Renal pelvis (tissue), 12 donors: Measurements from ENCODE around the gene MAGEB10. TPM values are rescaled to one million over a fixed set of nuclear protein-coding genes. Genes with fewer than 3 reads are reported as not detected.
A peak's percentile ranks its signal among the peaks of the same experiment; 100 is the strongest.
"Not testable (repeated sequence)": the region's sequence is repeated elsewhere in the genome, so short reads cannot be mapped to it uniquely, and the experiment has no call there.

Source experiments
- DNase-seq: peaks from one replicate; pipeline ENCODE4 v3.0.0-alpha.2; 2013
- long read RNA-seq, 16 experiments: transcript quantifications; one replicate each; lab custom pipeline, GENCODE V29; 2026
- polyA plus RNA-seq, 3 donors: library from polyadenylated mRNA; unstranded; fragments of 120-200 nt; gene quantifications; one replicate each; pipeline ENCODE4 v1.2.1, GENCODE V29; 2013; ENCODE audit not compliant: insufficient read length in 3 of 3

MAGEB10 gene, protein sequence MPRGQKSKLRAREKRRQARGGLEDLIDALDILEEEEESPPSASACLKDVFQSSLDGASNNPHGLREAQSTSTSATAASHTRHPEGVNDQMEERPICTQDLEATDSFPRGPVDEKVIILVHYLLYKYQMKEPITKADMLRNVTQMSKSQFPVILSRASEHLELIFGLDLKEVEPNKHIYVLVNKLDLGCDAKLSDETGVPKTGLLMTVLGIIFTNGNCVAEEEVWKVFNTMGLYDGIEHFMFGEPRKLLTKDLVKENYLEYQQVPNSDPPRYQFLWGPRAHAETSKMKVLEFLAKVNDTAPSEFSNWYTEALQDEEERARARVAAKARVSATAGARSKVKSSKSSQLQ
- not detected for polyA plus RNA-seq
- long read RNA-seq, donor 1, result 0 reads
- long read RNA-seq, donor 2, result 0 reads
- long read RNA-seq, donor 3, result 0 reads
- long read RNA-seq, donor 4, result 0 reads
- long read RNA-seq, donor 5, result 0 reads
- long read RNA-seq, donor 6, result 0 reads
- long read RNA-seq, donor 7, result 0 reads
- long read RNA-seq, donor 8, result 0 reads
- long read RNA-seq, donor 9, result 0 reads
- long read RNA-seq, donor 10, result 0 reads
- long read RNA-seq, donor 11, result 0 reads
- long read RNA-seq, donor 12, result 0 reads
- long read RNA-seq, donor 13, result 0 reads
- long read RNA-seq, donor 14, result 0 reads
- long read RNA-seq, donor 15, result 0 reads
- long read RNA-seq, donor 16, result 0 reads

DNA sequence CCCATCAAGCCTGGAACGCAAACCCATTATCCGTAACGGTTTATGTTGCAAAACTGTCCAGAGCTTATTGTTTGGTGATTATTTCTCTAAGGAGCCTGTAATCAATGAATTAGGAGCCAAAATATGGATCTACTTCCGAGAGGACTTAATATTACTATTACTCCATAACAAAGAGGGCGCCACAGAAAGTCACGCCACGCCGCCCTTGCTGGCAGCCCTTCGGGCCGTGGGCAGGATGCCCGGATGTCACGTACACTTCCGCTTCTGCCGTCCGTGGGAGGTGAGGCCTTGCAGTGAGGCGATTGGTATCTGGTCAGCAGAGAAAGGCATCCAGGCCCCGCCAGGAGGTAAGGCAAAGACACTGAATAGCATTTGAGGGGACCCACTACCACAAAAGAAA, at the start of gene MAGEB10:
Gene MAGEB10 (plus strand): TSS at position 301 of the 400 bp plus-strand sequence. CDS start 13,317 bp downstream, outside the sequence.
- DNase-seq, result no peak

DNA sequence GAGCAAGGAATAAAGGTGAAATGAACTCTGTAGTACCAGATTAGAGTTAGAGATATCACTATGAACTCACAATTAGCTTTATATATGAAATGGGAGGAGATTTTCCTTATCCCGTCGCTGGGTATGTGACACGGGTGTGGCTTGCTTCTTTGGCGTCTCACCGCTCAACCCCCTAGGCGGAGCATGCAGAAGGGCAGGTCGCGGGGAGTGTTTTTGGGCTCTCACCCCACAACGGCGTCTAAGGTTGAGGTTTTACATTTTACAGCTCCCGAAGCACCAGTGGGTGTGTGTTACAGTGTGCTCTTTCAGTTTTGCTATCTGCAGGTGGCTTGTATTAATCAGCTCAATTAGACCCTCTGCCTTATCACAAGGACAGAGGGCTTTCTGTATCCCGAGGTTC, 42.1 kb upstream of the MAGEB10 start:
- no peak for DNase-seq

DNA sequence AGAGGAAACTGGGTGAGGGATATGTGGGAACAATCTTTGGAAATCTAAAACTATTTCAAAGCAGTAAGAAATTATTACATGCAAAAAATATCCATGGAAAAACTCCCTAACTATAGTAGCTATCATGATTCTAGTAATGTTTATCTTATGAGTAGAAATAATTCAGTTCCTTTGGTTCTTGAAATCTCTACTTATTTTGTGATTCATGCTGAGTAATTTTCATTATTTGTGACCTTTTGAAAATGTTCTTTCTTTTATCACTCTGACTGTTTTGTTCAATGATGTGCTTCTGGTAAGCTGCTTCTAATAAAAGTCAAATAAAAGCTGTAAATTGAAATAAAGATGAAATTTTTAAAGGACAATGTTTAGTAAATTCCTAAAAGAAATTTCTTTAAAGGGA, 40.4 kb upstream of the MAGEB10 start:
- DNase-seq, result no peak

DNA sequence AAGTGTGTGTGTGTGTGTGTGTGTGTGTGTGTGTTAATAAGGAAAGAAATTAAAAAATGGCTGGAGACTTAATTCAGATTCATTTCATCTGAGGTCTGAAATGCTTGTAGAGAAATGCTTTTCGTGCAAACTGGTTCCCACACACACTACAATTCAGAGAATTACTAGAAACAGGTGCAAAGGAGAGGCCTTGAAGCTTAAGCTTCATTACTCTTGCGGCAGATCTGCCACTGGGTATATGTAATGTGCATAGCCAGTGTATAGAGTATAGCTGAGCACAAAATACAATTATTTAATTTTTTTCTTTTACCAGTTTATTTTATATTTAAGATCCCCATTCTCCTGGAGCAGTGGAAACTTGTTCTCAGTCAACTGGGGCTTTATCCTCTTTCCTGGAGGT, 31.8 kb upstream of the MAGEB10 start:
- DNase-seq, result no peak

DNA sequence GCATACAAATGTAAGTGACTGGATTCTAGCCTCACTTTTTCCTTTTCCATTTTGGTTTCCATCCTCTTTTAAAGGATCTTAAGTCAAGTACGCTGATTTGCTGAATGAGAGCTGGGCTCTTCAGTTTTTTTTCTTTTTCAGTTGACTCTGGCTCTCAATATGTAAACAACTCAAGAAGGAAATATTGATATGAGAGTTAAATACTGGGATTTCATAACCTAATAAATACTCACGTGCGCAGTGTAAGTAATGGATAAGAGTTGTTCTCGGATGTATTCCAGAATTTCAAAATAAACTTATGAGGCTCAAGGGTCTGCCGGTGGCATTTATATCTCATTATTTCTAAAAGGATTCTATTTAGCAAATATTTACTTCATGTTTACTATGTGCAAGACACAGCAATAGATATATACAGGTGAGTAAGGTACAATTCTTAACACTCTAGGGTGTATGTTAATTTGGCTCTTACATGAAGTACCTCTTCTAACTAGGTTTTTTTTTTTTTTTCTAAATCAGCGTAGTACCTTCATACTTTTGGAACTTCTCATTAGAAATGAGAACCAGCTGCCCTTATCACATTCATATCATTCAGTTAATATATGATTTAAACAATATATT, 11.0 kb upstream of the MAGEB10 start:
- DNase-seq, result no peak

DNA sequence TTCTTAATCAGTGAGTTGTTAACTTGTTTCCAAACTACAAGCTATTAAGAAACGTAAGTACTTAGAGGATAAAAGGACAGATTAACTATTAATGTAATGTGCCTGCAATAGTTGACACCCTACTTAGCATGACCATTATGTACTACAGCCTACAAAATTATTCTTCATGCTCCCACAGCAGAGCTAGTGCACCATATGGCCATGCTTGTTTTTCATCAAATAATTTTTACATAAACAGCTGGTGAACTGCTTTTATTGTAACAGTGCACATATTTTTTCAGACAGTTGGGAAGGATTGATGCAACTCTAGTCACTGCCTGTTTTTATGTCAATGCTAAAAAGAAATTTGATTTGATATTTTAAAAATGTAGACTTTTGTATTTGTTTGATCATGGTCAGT, 10.2 kb upstream of the MAGEB10 start:
- no peak for DNase-seq

DNA sequence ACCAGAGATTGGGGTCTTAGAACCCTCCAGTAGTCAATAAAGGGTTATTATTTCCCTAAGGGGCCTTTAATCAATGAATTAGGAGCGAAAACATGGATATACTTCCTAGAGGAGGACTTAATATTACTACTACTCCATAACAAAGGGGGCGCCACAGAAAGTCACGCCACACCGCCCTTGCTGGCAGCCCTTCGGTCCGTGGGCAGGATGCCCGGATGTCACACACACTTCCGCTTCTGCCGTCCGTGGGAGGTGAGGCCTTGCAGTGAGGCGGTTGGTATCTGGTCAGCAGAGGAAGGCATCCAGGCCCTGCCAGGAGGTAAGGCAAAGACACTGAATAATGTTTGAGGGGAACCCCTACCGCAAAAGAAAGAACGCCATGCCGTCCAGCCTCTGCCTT, 436 bp downstream of the MAGEB10 start:
- no peak for DNase-seq

DNA sequence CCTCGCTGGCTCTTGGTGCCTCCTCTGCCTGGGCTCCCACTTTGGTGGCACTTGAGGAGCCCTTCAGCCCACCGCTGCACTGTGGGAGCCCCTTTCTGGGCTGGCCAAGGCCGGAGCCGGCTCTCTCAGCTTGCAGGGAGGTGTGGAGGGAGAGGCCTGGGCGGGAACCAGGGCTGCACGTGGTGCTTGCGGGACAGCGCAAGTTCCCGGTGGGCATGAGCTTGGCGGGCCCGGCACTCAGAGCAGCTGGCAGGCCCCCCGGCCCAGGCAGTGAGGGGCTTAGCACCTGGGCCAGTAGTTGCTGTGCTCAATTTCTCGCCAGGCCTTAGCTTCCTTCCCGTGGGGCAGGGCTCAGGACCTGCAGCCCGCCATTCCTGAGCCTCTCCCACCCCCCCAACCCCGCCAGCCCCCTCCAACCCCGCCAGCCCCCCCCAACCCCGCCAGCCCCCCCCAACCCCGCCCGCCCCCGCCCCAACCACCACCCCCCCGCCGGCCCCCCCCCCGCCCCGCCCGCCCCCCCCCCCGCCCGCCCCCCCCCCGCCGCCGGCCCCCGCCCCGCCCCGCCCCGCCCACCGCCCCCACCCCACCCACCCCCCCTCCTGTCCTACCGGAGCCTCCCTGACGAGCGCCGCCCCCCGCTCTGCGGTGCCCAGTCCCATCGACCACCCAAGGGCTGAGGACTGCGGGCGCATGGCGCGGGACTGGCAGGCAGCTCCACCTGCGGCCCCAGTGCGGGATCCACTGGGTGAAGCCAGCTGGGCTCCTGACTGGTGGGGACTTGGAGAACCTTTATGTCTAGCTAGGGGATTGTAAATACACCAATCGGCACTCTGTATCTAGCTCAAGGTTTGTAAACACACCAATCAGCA, 1.4 kb downstream of the MAGEB10 start:
- DNase-seq, result not testable (repeated sequence)

DNA sequence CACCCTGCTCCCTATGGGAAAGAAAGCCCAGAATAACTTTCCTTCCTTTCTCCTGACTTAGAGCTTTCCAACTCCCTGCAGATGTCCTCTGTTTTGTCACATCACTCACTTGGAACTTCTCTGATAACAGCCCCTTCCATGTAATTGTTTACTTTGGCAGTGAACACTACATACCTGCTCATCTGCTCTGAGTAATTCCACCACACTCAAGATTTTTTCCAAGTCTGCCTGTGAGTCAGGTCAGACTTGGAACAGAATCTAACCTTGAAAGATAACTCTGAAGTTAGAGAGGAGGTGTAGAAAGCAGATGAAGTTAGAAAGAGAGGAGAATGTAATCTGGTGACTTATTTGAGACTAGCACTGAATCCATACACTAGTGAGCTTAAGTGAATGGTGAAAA, 7.4 kb downstream of the MAGEB10 start:
- DNase-seq, result no peak

DNA sequence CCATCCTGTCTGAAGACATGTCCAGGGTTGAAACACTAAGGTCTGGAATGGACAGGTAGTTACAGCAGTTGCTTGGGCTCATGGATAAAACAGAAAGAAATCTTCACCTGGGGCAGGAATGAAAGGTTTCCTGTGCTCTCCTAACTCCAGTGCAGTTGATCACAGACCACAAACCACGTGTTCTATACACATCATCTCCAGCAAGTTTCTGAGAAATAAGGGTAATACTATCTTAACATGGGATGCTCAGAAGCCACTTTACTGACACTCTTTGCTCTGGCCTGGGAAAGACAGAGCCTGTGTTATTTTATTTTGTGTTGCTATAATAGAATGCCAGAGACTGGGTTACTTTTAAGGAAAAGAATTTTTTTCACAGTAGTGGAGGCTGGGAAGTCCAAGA, 16.0 kb downstream of the MAGEB10 start:
- no peak for DNase-seq

DNA sequence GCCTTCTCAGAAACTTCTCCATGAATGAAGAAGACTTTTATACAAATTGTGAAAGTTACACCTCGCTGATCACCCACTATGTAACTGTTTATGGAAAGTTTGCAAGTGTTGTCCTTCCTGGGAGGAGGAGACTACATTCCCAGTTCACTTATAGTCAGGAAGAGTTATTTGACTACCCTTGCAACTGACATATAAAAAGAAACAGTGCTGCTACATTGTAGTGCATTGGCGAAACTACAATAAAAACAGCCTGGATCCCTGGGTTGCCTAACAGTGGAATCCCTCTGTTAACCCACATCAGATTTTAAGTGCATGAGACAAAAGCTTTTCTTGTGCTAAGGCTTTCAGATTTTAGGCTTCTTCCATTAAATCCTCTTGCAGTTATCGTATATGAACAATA, 30.4 kb downstream of the MAGEB10 start:
- DNase-seq, result no peak

DNA sequence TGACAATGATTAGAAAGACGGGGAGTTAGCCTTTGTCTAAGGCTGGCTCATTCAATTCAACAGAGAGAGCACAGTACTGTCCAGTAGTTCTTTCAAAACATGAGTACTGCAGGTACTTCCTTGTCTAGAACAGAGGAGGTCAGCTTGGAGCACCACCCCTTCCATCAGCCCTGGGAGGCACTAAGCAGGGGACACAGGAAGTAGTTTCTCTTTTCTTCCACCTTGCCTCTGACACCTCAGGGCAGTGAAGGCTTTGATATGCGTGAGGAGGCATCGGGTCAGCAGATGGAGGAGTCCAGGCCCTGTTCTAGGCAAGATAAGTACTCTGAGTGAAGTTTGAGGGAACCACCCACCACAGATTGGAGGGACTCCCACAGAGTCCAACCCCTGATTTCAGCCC, 33.1 kb downstream of the MAGEB10 start:
- DNase-seq, result no peak

DNA sequence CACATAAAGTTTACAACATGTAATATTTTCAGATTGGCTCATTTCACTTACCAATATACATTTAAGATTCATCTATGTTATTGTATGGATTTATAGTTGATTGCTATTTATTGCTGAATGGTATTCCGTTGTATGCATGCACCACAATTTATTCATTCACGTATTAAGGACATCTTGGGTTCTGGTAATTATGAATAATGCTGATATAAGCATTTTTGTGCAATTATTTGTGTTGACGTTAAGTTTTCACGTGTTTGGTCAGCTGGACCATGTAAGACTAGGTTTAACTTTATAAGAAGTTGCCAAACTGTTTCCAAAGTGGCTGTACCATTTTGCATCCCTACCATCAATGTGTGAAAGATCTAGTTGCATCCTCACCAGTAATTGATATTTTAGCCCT, 35.1 kb downstream of the MAGEB10 start:
- DNase-seq, result no peak

DNA sequence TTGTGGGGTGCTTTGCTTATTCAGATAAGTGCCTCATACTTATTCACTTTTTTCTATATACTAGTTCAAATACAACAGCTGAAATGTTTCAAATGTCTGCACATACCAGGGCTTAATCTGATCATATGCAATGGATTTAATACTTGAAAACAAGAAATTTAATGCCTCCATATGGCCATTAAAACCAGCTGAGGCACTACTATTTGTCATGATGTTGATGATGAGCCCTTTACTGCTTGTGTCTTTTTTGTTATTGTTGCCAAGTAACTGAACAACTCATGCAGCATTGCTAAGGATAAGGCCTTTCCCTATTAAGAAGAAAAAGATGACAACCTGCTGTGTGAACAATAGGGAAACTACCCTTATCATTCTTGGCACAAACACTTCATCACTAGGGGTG, 52.5 kb downstream of the MAGEB10 start:
- DNase-seq, result peak; percentile 26

DNA sequence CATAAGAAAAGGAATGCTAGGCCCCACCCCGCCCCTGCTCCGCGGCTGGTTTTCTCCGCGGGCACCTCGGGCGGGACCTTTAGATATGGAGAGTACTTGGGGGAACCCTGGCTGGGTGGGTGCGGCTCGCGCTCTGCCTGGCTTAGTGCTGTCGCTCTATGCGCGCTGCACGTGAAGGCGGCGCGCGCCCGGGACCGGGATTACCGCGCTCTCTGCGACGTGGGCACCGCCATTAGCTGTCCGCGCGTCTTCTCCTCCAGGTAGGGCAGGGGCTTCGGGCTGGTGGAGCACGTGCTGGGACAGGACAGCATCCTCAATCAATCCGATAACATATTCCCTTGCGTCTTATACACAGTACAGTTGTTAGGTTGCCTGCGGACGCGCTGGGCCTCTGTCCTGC, 56.0 kb downstream of the MAGEB10 start:
- DNase-seq, result no peak

Other genes starting within 250 kb of the MAGEB10 start
- gene DCAF8L2, start 217.6 kb upstream of the MAGEB10 start, polyA plus RNA-seq, result not detected
- gene DCAF8L1, start 173.5 kb downstream of the MAGEB10 start, polyA plus RNA-seq, result not detected